HUDEP-2 (cell line): ENCODE measurements around the gene PRDX5.
A peak's percentile ranks its signal among the peaks of the same experiment; 100 is the strongest.

Experiments
- DNase-seq, 76 experiments: peaks; one replicate each; lab custom pipeline; 2025; ENCODE audit not compliant: unreplicated experiment in 76 of 76; lab: John Stamatoyannopoulos, UW

PRDX5 gene

GRCh38 chr11:64342869-64343745 is 25.2 kb downstream of the PRDX5 start:
- DNase-seq: peak in 4 of 76 experiments; percentile 53 to 69 (median 58)

GRCh38 chr11:64343767-64344559 is 26.0 kb downstream of the PRDX5 start:
- peak in 31 of 76 experiments; percentile 6 to 47 (median 24) for DNase-seq

GRCh38 chr11:64344787-64345186 is 26.9 kb downstream of the PRDX5 start:
- DNase-seq: no peak

GRCh38 chr11:64347193-64347867 is 29.4 kb downstream of the PRDX5 start:
- no peak for DNase-seq

- peak in 73 of 76 experiments; percentile 36 to 87 (median 72) for DNase-seq
These were observed 30.6 kb downstream of the PRDX5 start for GRCh38 chr11:64348383-64349024.

GRCh38 chr11:64349025-64349387 is 31.1 kb downstream of the PRDX5 start:
- no peak for DNase-seq

- no peak for DNase-seq
These were observed 31.5 kb downstream of the PRDX5 start for GRCh38 chr11:64349404-64349803.

- no peak for DNase-seq
These were observed 33.3 kb downstream of the PRDX5 start for GRCh38 chr11:64351136-64351631.

GRCh38 chr11:64352099-64352994 is 34.4 kb downstream of the PRDX5 start:
- DNase-seq: no peak

- DNase-seq: no peak
These were observed 35.2 kb downstream of the PRDX5 start for GRCh38 chr11:64352995-64353714.

GRCh38 chr11:64353715-64354506 is 36.0 kb downstream of the PRDX5 start:
- no peak for DNase-seq

- DNase-seq: peak in 71 of 76 experiments; percentile 26 to 86 (median 71)
These were observed 37.4 kb downstream of the PRDX5 start for GRCh38 chr11:64355078-64355940.

- peak in 64 of 76 experiments; percentile 9 to 78 (median 47) for DNase-seq
These were observed 38.8 kb downstream of the PRDX5 start for GRCh38 chr11:64356498-64357411.

- no peak for DNase-seq
These were observed 39.5 kb downstream of the PRDX5 start for GRCh38 chr11:64357446-64357845.

- peak in 56 of 76 experiments; percentile 1 to 79 (median 46) for DNase-seq
These were observed 40.1 kb downstream of the PRDX5 start for GRCh38 chr11:64357904-64358535.

GRCh38 chr11:64358536-64358906 is 40.6 kb downstream of the PRDX5 start:
- DNase-seq: no peak
